Cardiac muscle cell (in vitro differentiated cells and primary cell): ENCODE measurements around the gene SMAD2. TPM values are rescaled to one million over a fixed set of nuclear protein-coding genes. Genes with fewer than 3 reads are reported as not detected.
A peak's percentile ranks its signal among the peaks of the same experiment; 100 is the strongest.

Experiments
- DNase-seq, 2 donors: peaks; one replicate each; pipeline versions ENCODE4 v3.0.0 to v3.0.0-alpha.2; 2010 to 2017; ENCODE audit warnings: low read depth in 1 of 2, low spot score in 1 of 2
- H3K27ac ChIP-seq: fragments of 200-600 bp; sonication (generic); 2 replicates; pipeline ENCODE4 v1.5.1; 2016
- H3K27me3 ChIP-seq: fragments of 200-600 bp; sonication (generic); 2 replicates; pipeline ENCODE4 v1.6.0; 2016; ENCODE audit warnings: control low read depth
- H3K36me3 ChIP-seq: fragments of 200-600 bp; sonication (generic); 2 replicates; pipeline ENCODE4 v1.5.1; 2016; ENCODE audit warnings: control low read depth
- H3K4me1 ChIP-seq: fragments of 200-600 bp; sonication (generic); 2 replicates; pipeline ENCODE4 v1.8.1; 2017; ENCODE audit warnings: low read depth, mild to moderate bottlenecking, mixed run types
- H3K4me3 ChIP-seq: fragments of 200-600 bp; sonication (generic); 2 replicates; pipeline ENCODE4 v1.5.1; 2016; ENCODE audit warnings: mild to moderate bottlenecking
- H3K9me3 ChIP-seq: fragments of 200-600 bp; sonication (generic); 2 replicates; pipeline ENCODE4 v1.5.1; 2017; ENCODE audit warnings: low read depth, mild to moderate bottlenecking, control low read depth
- CTCF ChIP-seq: IDR thresholded peaks from 2 replicates; pipeline ENCODE4 v1.5.1; 2012; ENCODE audit warnings: low read depth, mild to moderate bottlenecking, low read length
- polyA plus RNA-seq: library from polyadenylated mRNA; unstranded; fragments of >200 nt; fragmentation: Nextera tagmentation; extraction: Ambion mirVana; gene quantifications from 2 replicates; pipeline ENCODE4 v1.2.1, GENCODE V29; 2016
- total RNA-seq: library from RNA; depleted of rRNA; stranded (reverse); fragments of >200 nt; gene quantifications from 2 replicates; pipeline ENCODE4 v1.2.3, GENCODE V29; 2016

SMAD2 gene
- total and polyA plus RNA-seq, 2 experiments from 2014 or later: 84.6 to 85.8 TPM

DNA sequence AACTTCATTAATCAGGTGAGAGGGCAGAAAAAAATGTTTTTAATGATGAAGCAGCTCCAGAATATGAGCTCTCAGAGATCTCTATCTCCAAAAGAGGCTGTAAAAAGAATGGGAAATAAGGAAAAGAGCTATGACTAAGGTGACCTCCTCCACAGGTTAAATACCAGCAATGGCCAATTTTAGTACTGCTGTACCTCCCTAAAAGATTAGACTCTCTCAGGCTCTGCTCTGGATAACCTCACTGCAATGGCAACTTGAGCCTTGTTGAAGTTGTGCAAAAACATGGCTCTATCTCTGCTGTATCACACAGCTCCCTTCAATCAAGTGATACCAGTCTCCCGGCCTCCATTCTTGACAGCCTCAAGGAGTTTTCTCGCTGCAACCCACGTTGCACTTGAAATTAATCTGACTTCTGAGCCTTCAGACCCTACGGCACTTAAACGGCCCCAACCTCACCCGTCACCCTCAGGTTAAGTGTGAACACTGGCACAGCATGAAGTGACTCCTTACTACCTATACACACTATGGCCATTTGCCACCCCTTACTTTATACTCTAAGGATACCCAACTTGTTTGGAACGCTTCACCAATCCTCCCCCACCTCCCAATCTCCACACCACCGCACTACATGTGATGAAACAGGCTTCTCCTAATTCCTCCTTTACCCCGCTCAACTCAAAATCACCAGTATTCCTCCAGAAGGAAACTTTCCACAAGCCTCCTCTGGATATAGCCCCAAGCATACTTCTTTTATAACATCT, 36.3 kb downstream of the SMAD2 start:
- TF ChIP-seq CTCF: no peak
- peak in 1 of 2 donors; percentile 92 for DNase-seq
- Histone ChIP-seq H3K27ac (no peak overlapping the region), H3K4me3 (no peak overlapping the region), H3K27me3 (no peaks in the 10 kb centered on the region), H3K9me3 (no peaks in the 10 kb centered on the region), H3K4me1 (peaks cover 59% of the 10 kb centered on the region), H3K36me3 (no peaks in the 10 kb centered on the region)

- Histone ChIP-seq H3K9me3 (no peaks in the 10 kb centered on the region), H3K36me3 (no peaks in the 10 kb centered on the region), H3K4me1 (peaks cover 54% of the 10 kb centered on the region), H3K27ac (no peak overlapping the region), H3K27me3 (no peaks in the 10 kb centered on the region), H3K4me3 (no peak overlapping the region)
- TF ChIP-seq CTCF: no peak
- DNase-seq: no peak
These were observed 37.4 kb downstream of the SMAD2 start for GRCh38 chr18:47893047-47893446.

- H3K4me3 ChIP-seq: no peak overlapping the region
- no peak for DNase-seq
- peaks cover 3% of the 10 kb centered on the region for H3K36me3 ChIP-seq
- no peak overlapping the region for H3K27ac ChIP-seq
- H3K27me3 ChIP-seq: no peaks in the 10 kb centered on the region
- no peaks in the 10 kb centered on the region for H3K9me3 ChIP-seq
- H3K4me1 ChIP-seq: peaks cover 37% of the 10 kb centered on the region
- TF ChIP-seq CTCF: no peak
These were observed 42.3 kb downstream of the SMAD2 start for GRCh38 chr18:47888156-47888555.

DNA sequence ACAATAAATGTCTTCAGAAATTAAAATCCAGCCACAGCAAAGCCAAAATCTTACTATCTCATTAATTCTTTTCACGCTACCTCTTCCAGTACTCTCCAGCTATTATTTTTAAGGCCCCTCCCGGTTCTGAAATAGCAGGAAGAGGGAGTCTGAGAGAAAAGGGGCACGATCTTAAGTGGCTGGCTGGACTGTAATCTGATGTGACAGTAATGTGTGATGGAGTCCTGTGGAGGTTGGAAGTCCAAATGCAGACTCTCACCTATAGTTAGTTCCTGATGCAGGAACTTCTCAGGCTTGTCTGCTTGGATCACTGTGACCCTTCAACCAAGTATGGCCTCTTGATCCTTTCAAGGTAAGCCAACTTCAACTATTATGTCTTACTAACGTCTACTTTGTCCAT, 43.2 kb downstream of the SMAD2 start:
- DNase-seq: peak in 1 of 2 donors; percentile 36
- H3K36me3 ChIP-seq: peaks cover 4% of the 10 kb centered on the region
- no peak overlapping the region for H3K27ac ChIP-seq
- TF ChIP-seq CTCF: no peak
- peaks cover 31% of the 10 kb centered on the region for H3K4me1 ChIP-seq
- no peak overlapping the region for H3K4me3 ChIP-seq
- H3K27me3 ChIP-seq: no peaks in the 10 kb centered on the region
- no peaks in the 10 kb centered on the region for H3K9me3 ChIP-seq

- no peaks in the 10 kb centered on the region for H3K27me3 ChIP-seq
- no peak for TF ChIP-seq CTCF
- no peak overlapping the region for H3K4me3 ChIP-seq
- no peak overlapping the region for H3K27ac ChIP-seq
- peaks cover 23% of the 10 kb centered on the region for H3K4me1 ChIP-seq
- peaks cover 4% of the 10 kb centered on the region for H3K36me3 ChIP-seq
- H3K9me3 ChIP-seq: no peaks in the 10 kb centered on the region
- DNase-seq: peak in 1 of 2 donors; percentile 54
These were observed 46.6 kb downstream of the SMAD2 start for GRCh38 chr18:47883771-47884413.
